ENCODE results near the gene ZNF195.

The ZNF195 gene

DNA sequence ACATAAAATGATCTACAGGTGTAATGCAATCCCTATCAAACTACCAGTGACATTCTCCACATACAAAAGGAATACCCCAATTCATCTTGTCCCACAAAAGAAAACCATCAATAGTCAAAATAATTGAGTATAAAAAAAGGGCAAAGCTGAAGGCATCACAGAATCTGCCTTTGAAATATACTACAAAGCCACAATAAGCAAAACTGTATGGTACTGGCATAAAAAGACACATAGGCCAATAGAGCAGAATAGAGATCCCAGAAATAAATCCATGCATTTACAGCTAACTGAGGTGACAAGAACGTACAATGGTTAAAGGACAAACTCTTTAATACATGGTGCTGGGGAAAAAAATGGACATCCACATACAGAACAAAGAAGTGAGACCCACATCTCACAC, 31.8 kb downstream of the ZNF195 start:
- no peak overlapping the region for H3K4me3 ChIP-seq (ENCODE audit: low read depth, low read length)

DNA sequence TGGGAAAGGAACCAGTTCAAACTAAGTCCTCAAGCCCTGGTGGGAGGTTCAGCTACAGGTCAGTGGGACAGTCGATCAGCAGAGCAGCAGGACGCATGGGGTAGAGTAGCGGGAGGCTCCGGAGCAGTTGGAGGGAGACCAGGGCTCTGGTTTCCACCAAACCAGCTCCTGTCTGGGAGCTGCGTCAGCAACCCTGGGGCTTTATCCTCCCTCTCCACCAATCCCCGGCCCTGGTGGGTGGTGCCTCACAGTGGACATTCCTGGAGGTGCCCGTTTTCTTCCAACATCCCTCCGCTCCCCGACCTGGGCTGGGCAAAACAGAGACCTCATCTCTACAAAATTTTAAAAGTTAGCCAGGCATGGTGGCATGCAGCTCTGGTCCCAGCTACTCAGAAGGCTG, 32.4 kb downstream of the ZNF195 start:
- no peak for DNase-seq (ENCODE audit: low read depth)
- TF ChIP-seq POLR2A (IDR thresholded peaks at IDR 0.05; ENCODE audit: extremely low read depth, insufficient read length) (no peak), MAX (IDR thresholded peaks at IDR 0.05; ENCODE audit: low read depth, low read length) (no peak), MYC (IDR thresholded peaks at IDR 0.05; ENCODE audit: low read depth, low read length) (no peak), CTCF (IDR thresholded peaks at IDR 0.05; ENCODE audit: low read depth, low read length) (no peak)
- no peak overlapping the region for H3K4me3 ChIP-seq (ENCODE audit: low read depth, low read length)

More for the DNA sequence above, 31.8 kb downstream of the ZNF195 start:
- no peak for TF ChIP-seq CTCF (IDR thresholded peaks at IDR 0.05; ENCODE audit: low read depth, low read length)
- no peak for TF ChIP-seq MYC (IDR thresholded peaks at IDR 0.05; ENCODE audit: low read depth, low read length)
- TF ChIP-seq MAX (IDR thresholded peaks at IDR 0.05; ENCODE audit: low read depth, low read length) = no peak
- no peak for TF ChIP-seq POLR2A (IDR thresholded peaks at IDR 0.05; ENCODE audit: extremely low read depth, insufficient read length)
- DNase-seq (ENCODE audit: low read depth) = no peak

GRCh38 chr11:3345736-3346135, 33.2 kb downstream of the ZNF195 start:
- no peak for TF ChIP-seq CTCF (IDR thresholded peaks at IDR 0.05; ENCODE audit: low read depth, low read length)
- TF ChIP-seq POLR2A (IDR thresholded peaks at IDR 0.05; ENCODE audit: extremely low read depth, insufficient read length) = no peak
- TF ChIP-seq MYC (IDR thresholded peaks at IDR 0.05; ENCODE audit: low read depth, low read length) = no peak

GRCh38 chr11:3344327-3345174, 34.4 kb downstream of the ZNF195 start:
- no peak for DNase-seq (ENCODE audit: low read depth)
- TF ChIP-seq MAX (IDR thresholded peaks at IDR 0.05; ENCODE audit: low read depth, low read length) (no peak), POLR2A (IDR thresholded peaks at IDR 0.05; ENCODE audit: extremely low read depth, insufficient read length) (no peak), MYC (IDR thresholded peaks at IDR 0.05; ENCODE audit: low read depth, low read length) (no peak), CTCF (IDR thresholded peaks at IDR 0.05; ENCODE audit: low read depth, low read length) (no peak)
- no peak overlapping the region for H3K4me3 ChIP-seq (ENCODE audit: low read depth, low read length)

More at GRCh38 chr11:3345736-3346135, 33.2 kb downstream of the ZNF195 start:
- H3K4me3 ChIP-seq (ENCODE audit: low read depth, low read length) = no peak overlapping the region
- DNase-seq (ENCODE audit: low read depth) = peak; percentile 57

DNA sequence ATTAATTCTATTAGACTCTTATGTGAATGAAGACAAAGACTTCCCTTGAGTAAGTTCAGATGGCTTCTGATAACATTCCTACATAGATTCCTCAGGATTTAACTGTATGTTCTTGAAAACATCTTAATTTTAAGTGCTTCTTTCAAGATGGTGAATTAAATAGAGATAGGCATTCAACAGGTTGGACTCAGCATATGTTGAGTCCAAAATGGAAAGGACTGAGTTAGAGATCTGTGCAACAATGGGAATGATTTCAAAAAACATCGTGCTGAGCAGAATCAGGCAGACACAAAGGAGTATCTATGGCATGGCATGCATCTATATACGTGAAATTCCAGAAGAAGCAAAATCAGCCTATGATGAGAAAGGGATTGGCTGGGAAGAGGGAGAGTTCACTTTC, 36.2 kb downstream of the ZNF195 start:
- no peak for TF ChIP-seq POLR2A (IDR thresholded peaks at IDR 0.05; ENCODE audit: extremely low read depth, insufficient read length)
- TF ChIP-seq MYC (IDR thresholded peaks at IDR 0.05; ENCODE audit: low read depth, low read length) = no peak
- TF ChIP-seq MAX (IDR thresholded peaks at IDR 0.05; ENCODE audit: low read depth, low read length) = no peak
- no peak for TF ChIP-seq CTCF (IDR thresholded peaks at IDR 0.05; ENCODE audit: low read depth, low read length)
- no peak overlapping the region for H3K4me3 ChIP-seq (ENCODE audit: low read depth, low read length)
- DNase-seq (ENCODE audit: low read depth) = no peak
